Measurements from ENCODE around the gene PPFIA4. TPM values are rescaled to one million over a fixed set of nuclear protein-coding genes. Genes with fewer than 3 reads are reported as not detected.
"Not testable (repeated sequence)": the region's sequence is repeated elsewhere in the genome, so short reads cannot be mapped to it uniquely, and the experiment has no call there.

The PPFIA4 gene
- polyA plus RNA-seq, 12 donors: 23.9 to 70.8 (median 49.7) TPM; not detected in 1

DNA sequence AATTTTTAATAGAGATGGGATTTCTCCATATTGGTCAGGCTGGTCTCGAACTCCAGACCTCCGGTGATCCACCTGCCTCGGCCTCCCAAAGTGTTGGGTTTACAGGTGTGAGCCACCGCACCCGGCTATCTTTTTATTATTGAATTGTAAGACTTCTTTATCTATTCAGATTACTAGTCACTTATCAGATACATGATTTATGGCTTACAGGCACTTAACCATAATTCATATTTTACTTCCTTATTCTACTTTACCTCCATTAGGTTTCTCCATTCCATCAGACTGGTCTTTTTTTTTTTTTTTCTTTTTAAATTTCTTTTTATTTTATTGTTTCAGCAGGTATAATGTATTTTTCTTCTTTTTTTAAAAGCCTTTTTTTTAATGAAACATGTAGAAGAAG, 14.7 kb upstream of the PPFIA4 start:
- DNase-seq: no peak

DNA sequence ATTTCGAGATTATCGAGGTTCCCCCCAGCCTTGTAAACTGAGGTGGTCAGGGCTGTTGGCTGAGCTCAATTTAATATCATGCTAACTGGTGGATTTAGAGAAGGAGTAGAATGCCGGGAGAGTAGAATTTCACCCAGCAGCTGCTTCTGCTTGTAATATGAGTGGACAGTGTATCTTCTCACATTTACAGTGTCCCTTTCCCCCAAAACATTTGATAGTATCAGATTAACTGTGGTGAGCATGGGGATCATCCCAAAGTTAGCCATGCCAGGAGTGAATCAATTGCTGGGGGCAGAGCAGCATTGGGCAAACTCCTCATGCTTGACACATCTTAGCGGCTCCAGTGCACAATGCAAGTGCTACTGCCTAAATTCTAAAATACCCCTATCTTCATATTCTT, 9.2 kb upstream of the PPFIA4 start:
- no peak for DNase-seq

DNA sequence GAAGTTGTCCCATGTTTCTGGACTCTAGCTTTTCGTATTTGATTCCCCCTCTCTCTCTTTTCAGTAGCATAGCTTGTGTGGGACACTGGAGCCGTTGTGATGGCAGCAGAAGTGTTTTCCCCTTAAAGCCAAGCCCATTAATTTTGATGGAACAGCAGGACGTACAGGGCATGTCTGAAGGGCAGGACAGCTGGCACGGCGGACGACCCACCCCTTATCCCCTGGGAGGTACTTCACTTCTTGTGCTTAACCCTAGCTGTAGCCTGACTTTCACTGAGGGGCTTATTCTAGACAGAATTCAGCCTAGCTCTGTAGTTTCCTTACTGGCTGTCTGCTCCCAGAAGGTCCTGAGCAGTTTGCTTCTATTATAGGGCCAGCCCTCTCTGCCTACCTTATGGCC, 8.6 kb upstream of the PPFIA4 start:
- no peak for DNase-seq

DNA sequence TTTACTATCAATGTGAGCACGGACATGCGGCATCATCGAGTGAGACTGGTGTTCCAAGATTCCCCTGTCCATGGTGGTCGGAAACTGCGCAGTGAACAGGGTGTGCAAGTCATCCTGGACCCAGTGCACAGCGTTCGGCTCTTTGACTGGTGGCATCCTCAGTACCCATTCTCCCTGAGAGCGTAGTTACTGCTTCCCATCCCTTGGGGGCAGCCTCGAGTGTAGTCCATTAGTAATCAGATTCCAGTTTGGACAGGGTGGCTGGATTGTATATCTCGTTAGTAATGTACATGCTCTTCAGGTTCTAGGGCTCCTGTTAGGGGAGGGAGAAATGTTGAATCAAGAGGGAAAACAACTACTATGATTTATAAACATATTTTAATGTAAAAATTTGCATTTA, 3.4 kb upstream of the PPFIA4 start:
- not testable (repeated sequence) for DNase-seq

DNA sequence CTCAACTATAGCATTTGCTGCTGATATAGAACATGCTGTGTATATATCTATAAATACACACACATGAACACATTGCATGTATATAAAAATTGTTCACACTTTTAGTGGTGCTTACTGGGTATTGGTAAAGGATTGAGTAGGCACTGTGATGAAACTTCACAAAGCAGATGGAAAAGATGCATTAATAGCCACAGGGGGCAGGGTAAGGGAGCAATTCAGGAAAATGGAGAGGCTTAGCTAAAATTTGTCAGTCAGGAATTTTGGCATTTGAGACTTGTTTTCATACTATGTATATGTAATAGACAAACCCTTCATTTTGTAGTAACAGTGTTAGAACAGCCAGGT, 633 bp upstream of the PPFIA4 start:
- no peak for DNase-seq

DNA sequence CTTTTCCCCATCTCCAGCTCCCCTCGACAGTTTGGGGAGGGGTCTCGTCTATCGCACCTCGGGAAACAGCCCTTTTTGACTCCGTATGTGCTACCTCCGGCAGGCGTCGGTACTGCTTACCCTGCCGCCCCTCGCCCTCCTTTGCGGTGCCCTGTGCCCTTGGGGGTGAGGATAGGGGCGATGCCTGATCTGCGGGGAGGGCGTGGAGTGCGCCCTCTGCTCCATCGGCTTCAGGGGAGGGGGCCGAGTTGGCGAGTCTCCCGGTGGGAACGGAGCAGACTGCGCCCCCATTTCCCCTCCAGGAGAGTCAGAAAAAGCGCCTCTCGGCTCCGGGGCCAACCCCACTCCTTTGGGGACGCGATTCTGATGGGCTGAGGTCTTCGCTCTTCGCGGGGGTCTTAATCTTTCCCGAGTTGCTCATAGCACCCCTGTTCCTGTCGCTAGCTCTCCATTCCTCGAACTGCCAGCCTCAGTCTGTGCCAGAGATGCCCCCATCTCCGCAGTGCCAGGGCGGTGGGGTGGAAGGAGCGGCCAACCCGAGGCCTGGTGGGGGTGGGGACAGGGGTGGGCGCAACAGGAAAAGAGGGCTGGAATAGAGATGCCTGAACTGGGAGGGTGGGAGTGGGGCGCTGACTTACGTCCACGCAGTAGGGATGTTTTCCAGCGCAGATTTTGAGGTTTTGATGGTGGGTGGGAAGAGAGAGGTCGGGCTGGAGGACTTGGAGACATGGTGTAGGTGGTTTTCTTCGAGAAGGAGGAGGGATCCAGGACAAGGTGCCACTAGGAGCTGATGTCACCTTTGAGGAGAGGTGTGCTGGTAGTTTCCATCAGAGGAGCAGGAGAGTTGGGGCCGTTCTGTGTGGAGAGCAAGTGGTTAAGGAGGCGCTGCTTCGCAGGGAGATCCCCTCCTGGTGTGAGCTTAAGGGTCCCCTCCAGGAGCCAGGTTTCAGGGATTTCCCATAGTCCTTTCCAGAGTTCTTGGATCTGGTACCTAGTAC, 674 bp downstream of the PPFIA4 start:
- no peak for DNase-seq

DNA sequence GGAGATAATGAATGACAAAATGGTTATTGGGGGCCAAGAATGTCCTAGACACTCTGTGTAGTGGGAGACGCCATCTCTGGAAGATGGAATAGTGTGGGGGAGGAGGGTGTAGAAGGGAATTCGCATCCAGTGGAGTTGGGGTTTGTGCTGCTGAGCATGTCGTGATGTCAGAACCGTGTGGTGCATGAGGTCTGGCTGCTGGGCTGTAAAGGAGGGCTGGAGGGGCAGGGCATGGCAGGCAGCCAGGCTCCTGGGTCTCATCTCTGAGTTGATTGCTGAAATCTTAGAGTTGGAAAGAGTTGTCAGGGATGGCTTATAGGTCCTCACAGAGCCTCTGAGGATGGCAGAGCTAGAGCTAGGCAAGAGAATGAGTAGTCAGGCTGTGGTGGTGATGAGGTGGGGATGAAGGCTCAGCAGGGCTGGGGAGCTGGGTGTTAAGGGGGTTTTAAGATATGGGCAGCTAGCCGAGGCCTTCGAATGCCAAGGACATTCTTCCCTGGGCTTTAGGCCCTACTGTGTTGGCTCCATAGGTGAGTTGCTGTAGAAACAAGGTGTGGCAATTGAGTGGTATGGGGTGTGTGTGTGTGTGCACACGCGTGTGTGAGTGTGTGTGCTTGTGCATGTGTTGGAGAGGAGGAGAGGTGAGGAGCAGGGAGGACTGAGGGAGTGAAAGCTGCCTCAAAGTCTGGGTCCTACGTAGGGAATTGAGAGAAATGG, 1.9 kb downstream of the PPFIA4 start:
- no peak for DNase-seq

DNA sequence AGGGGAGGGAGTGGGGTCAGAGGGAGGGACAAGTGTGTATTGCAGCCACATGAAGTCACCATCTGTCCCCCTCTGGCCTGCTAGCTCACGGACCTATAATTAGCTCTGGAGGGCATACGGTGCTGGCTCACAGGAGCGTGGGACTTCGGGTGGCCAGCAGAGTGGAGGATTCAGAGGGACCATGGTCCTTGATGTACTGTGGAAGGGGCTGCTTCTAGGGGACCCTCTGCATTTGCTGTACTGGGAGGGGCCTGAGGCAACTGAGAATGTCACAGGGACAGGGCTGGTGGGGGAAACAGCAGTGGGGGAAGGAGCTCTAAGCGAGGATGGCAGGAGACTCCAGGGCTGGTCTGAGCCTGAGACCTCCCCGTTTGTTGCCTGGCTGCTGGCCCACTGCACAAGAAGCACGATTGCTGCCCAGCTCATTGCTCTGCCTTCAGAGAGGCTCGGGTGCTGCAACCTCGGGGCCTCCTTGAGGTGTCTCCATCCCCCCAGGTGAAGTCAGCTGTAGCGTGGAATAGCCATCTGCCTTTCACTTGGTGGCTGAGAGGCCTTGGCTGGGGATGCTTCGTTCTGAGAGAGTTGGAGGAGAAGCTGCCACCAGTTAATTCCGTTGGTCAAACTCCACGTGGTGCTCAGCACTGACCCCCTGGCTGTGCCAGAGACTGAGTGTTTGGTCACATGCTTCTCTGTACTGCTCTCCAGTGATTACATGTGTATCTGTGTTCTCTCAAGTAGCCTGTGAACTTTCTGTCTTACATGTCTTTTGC, 2.7 kb downstream of the PPFIA4 start:
- DNase-seq: no peak

DNA sequence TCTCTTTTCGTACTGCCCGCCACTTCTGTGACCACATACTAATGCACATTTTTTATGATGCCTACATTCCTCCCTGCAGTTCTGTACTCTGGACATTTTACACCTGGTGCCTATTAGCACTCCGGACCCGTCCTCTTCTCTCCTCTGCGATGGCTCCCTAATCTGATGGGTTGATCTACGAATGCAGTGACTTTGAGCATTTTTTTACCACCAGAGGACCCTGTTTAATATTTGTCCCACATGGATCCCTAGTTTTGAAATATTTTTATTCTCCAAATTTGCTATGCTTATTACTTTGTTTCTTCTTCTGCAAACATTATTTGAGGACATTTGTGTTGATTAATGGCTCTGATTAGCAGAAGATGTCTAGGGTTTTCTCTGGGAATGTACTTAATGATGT, 5.2 kb downstream of the PPFIA4 start:
- DNase-seq: no peak

DNA sequence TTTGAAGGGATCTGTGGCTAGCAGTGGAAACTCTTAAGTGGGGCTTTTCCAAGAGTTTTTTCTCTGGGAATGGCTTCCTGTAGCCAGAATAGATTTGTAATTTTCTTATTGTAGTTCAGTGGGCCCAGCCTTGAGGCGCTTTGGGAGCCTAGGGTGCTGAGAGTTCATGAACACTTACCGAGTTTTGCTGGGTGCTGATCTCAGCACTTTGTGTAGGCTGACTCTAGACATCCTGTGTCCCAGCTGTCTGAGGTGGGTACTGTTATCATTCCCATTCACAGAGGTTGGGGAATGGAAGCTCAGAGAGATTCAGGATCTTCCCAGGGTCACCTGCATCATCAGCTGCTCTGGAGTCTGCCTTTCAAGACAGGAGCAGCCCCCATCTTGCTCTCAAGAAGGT, 7.0 kb downstream of the PPFIA4 start:
- no peak for DNase-seq

DNA sequence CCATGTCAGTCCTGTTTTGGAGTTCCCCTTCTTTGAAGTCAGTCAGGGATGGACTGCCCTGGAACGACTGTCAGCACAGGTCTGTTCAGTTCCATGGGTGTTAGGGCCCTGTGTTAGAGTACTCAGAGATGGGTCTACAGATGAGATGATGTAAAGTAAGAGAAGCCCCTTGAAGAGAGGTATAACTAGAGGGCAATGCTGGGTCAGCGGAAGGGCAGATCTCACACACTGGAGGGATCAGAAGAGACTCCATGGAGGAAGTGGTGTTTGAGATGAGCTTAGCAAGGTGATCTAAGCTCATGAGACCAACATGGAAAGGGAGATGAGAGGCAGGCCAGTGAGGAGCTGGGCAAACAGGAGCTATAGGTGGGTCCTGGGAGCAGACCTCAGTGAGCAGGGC, 7.6 kb downstream of the PPFIA4 start:
- DNase-seq: no peak

DNA sequence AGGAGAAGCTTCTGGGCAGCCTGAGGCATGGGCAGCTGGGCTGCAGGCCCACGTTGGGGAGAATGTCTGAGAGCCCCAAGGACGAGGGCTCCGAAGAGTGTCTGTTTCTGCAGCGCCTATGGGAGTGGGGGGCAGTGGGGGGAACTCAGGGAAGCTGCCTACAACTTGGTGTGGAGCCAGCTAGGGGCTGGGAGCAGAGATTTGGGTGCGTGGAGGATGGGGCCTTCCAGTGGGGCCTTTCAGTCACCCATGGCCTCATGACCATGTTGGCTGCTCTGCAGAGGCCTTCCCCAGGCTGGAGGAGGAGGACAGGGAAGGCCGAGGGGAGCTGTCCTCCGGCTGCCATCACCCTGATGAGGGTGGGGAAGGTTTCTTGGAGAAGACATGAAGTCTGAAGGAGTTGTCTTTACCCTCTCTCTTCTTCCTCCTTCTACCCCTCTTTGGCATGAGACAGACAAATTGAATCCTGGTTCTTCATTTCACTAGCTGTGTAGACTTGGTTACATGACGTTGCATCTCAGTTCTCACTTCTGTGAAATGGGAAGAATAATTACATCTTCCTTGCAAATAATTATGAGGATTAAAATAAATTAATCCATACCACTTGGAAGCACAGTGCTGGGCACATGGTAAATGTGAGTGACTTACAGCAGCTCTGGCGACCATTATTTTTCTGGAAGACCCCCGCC, 8.3 kb downstream of the PPFIA4 start:
- no peak for DNase-seq

DNA sequence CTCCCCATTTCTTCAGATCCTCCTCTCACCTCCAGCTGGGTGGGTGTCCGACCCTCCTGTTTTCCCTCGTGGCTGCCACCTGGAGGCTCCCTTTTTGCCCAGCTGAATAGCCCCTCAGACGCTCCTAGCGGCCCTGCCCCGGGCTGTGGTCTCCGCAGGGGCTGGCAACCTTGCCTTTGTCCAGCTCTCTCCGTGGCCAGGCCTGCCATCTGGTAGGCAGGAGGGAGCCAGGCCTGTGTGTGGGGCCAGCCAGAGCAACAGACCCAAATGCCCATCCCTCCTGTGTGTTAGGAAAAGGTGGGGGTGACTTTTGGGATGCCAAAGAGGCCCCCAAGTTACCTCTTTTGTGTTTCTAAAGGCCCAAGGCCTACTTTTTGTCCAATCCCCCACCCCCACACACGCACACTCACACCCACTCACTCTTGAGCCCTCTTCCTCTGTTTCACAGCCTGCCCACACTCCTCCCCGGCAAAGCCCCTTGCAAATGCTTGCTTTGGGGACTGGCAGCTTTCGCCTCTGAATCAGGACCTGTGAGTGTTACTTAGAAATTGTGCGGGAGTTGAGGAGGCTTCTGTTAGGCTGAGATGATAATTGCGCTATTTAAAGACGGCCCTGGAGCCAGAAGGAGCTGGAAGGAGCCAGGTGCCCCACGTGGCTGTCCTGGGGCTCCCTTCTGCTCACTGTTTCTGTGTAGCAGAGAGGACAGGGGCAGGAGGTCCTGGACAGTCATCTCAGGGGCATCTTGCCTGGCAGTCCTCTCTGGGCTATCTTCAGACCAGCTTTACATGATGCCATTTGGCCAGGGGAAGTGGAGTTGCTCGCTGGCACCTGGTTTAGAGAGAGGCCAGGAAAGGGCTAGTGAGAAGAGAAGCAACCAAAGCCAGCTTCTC, 9.1 kb downstream of the PPFIA4 start:
- no peak for DNase-seq

DNA sequence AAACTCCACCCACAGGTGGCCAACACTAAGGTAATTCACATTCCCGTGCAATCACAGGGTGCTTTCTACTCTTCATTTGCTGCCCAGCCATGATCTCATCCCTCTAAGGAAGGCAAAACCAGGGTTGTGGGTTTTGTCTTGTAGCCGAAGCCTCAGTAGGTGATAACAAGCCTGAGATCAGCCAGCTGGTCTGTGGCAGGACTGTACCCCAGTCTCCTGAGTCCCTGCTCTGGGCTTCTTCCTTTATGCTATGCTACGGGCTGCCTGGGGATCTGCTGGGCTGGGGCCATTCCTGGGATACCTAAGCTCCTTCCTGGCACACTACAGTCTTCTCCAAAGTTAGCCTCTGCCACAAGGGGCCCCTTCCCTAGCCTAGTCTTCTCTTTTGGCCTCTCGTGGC, 9.8 kb downstream of the PPFIA4 start:
- no peak for DNase-seq

DNA sequence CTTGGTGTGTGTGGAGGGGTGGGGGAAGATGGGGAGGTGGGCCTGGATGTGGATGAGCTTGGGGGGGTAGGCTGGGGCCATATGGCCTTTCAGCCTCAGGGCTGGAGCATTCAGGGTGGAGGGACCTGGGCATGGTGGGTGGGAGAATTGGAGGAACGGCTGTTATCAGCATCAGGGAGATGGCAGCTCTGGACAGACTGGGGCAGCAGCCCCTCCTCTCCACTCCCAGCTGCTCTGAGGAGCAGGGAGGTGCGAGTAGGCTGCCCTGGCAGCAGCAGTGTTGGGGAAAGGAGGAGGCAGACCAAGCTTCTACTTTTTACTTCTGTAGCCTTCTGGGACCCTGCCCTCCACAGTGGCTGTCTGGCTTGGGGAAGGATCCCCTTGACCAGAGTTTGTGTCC, 10.2 kb downstream of the PPFIA4 start:
- DNase-seq: no peak

DNA sequence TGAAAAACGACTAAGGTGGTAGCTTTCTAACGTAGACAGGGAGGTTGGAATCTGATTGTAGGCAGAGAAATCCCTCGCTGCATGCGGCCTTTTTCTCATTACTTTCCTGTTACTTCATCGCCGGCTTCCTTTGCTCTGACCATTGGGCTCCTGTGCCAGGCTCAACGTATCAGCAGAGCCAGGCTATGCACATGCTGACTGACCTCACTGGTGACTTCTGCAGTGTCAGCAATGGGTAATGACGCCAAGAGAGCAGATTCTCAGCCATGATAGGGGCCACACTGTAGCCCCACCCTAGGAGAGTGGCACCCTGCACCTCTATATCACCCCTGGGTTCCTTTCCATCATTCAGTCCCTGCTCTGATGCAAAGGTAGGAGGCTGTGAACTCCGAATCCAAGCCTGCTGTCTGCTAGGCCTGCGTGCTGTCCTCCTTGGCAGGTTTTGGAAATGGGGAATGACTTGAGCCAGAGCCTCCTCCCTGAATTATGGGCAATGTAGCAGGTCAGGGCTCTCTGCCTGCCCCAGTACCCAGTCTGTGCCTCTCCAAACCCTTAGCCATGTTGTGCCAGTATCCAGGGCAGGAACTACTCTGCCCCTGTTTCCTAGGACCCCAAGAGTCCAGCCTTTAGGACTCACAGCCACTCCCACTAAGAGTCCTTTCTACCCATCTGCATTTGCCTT, 11.4 kb downstream of the PPFIA4 start:
- no peak for DNase-seq

DNA sequence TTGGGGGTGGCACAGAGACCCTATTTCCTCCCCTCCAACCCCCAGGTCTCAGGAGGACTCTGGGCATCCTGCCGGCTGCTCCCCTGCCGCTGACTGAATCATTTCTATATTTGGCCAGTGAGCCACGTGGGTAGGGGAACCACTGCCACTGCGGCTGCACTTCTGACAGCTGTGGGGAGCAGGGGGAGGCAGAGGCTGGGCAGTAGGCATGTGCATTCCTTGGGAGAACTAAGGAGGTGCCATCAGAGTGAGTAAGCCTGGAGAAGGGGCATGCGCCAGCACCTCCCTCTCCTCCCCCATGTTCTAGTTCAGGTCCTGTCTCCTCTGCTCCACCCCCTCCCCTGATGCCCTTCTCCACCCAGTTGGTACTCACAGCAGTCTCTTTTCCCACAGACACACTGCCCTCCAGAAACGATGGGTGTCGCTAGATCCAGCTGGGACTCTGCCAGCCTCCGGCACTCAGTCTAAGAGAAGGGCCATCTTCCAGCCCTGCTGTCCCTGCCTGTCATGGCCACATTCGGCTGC, 12.0 kb downstream of the PPFIA4 start:
- peak; percentile 58 for DNase-seq

DNA sequence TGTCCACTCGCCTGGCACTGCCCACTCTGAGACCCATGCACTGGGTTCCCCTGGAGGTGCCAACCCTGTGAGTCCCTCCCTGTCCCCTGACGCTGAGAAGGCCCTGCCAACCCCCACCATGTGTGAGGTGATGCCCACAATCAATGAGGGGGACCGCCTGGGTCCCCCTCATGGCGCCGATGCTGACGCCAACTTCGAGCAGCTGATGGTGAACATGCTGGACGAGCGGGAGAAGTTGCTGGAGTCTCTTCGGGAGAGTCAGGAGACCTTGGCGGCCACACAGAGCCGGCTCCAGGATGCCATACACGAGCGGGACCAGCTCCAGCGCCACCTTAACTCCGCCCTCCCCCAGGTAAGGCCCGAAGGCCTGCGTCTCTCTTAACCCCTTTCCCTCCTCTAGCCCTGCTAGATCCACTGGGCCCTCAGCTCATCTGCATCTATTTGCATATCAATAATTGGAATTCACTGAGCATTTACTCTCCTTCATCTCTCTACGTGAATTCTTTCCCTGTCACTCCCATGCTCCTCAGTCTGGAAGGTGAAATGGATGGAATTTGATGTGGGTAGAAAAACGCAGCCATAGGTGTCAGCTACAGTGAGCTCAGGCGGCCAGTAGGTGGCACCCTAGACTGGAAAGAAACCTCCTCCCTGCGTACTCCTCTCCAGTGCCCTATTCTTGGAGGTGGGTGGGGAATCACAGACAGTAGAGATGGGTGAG, 12.8 kb downstream of the PPFIA4 start:
- peak; percentile 78 for DNase-seq

Data from muscle of arm (tissue), 12 donors.